Mesendoderm (in vitro differentiated cells): Measurements from ENCODE around the gene SHROOM3.

Source experiments
- DNase-seq: peaks from one replicate; pipeline ENCODE4 v3.0.0; 2013
- H2AK5ac ChIP-seq: 2 replicates; pipeline ENCODE4 v1.6.1; 2013; ENCODE audit warnings: low read length, inconsistent platforms
- H2BK120ac ChIP-seq: 2 replicates; pipeline ENCODE4 v1.6.1; 2013; ENCODE audit warnings: low read depth, mild to moderate bottlenecking, low read length, moderate library complexity, mixed read lengths
- H2BK15ac ChIP-seq: replicated peaks from 2 replicates; pipeline ENCODE4 v1.6.1; 2013; ENCODE audit warnings: low read depth, mild to moderate bottlenecking, moderate library complexity
- H2BK5ac ChIP-seq: 2 replicates; pipeline ENCODE4 v1.6.1; 2013; ENCODE audit warnings: low read length, inconsistent platforms
- H3K18ac ChIP-seq: 2 replicates; pipeline ENCODE4 v1.6.1; 2013; ENCODE audit warnings: mild to moderate bottlenecking, low read length, mixed read lengths
- H3K23ac ChIP-seq: one replicate; pipeline ENCODE4 v1.6.1; 2013; ENCODE audit warnings: low read length
- H3K27ac ChIP-seq: 2 replicates; pipeline ENCODE4 v1.5.1; 2013; ENCODE audit warnings: low read depth, mild to moderate bottlenecking, inconsistent platforms, low read length, moderate library complexity
- H3K27me3 ChIP-seq: 2 replicates; pipeline ENCODE4 v1.6.1; 2013; ENCODE audit warnings: low read length, control low read depth, mild to moderate bottlenecking, inconsistent platforms; ENCODE audit not compliant: insufficient read depth, poor library complexity
- H3K36me3 ChIP-seq: 2 replicates; pipeline ENCODE4 v1.6.1; 2013; ENCODE audit warnings: low read length, inconsistent platforms; ENCODE audit not compliant: control insufficient read depth, insufficient read depth
- H3K4ac ChIP-seq: one replicate; pipeline ENCODE4 v1.6.1; 2013; ENCODE audit warnings: low read depth, mild to moderate bottlenecking, low read length, moderate library complexity
- H3K4me1 ChIP-seq: 2 replicates; pipeline ENCODE4 v1.6.1; 2013; ENCODE audit warnings: low read depth, low read length, inconsistent platforms; ENCODE audit not compliant: control insufficient read depth
- H3K4me2 ChIP-seq: 2 replicates; pipeline ENCODE4 v1.6.1; 2013; ENCODE audit warnings: low read length
- H3K4me3 ChIP-seq: 2 replicates; pipeline ENCODE4 v1.5.1; 2013; ENCODE audit warnings: mild to moderate bottlenecking, low read length
- H3K56ac ChIP-seq: one replicate; pipeline ENCODE4 v1.6.1; 2013; ENCODE audit warnings: low read length
- H3K79me1 ChIP-seq: 2 replicates; pipeline ENCODE4 v1.6.1; 2013; ENCODE audit warnings: low read length, inconsistent platforms
- H3K79me2 ChIP-seq: 2 replicates; pipeline ENCODE4 v1.6.1; 2013; ENCODE audit warnings: mild to moderate bottlenecking, low read length; ENCODE audit not compliant: control insufficient read depth, insufficient read depth
- H3K9ac ChIP-seq: 2 replicates; pipeline ENCODE4 v1.6.1; 2013; ENCODE audit warnings: low read length, inconsistent platforms
- H4K5ac ChIP-seq: one replicate; pipeline ENCODE4 v1.6.1; 2013; ENCODE audit warnings: low read length
- H4K8ac ChIP-seq: one replicate; pipeline ENCODE4 v1.6.1; 2013; ENCODE audit warnings: low read depth, mild to moderate bottlenecking, control low read depth, low read length, moderate library complexity
- WGBS: extraction: QIAGEN DNeasy Blood & Tissue Kit; methylation state at CpG from one replicate; pipeline ENCODE4 v1.1.7; 2013; ENCODE audit warnings: low lambda C conversion rate, missing lambda C conversion rate; ENCODE audit not compliant: insufficient coverage; ENCODE audit errors: extremely low coverage; 5-methylcytosine and 5-hydroxymethylcytosine counted together

The SHROOM3 gene

GRCh38 chr4:76498550-76498949, 63.5 kb downstream of the SHROOM3 start:
- Histone ChIP-seq H3K27ac (no peak overlapping the region), H2BK5ac (no peak overlapping the region), H3K36me3 (no peaks in the 10 kb centered on the region), H3K18ac (no peak overlapping the region), H3K79me2 (no peaks in the 10 kb centered on the region), H3K27me3 (no peaks in the 10 kb centered on the region), H3K56ac (no peak overlapping the region), H4K5ac (no peak overlapping the region), H2BK120ac (no peak overlapping the region), H3K79me1 (no peaks in the 10 kb centered on the region), H3K23ac (no peak overlapping the region), H2BK15ac (no peak overlapping the region), H3K4me1 (peaks cover 4% of the 10 kb centered on the region), H3K4me2 (no peak overlapping the region), H3K9ac (no peak overlapping the region), H3K4ac (no peak overlapping the region), H3K4me3 (no peak overlapping the region), H2AK5ac (no peak overlapping the region), H4K8ac (no peak overlapping the region)
- no peak for DNase-seq
- WGBS: no CpG with 5 or more reads among the region's 3 CpGs

GRCh38 chr4:76499461-76499860, 64.4 kb downstream of the SHROOM3 start:
- peaks cover 4% of the 10 kb centered on the region for H3K4me1 ChIP-seq
- H2BK120ac ChIP-seq: no peak overlapping the region
- H4K8ac ChIP-seq: no peak overlapping the region
- no CpG with 5 or more reads among the region's 4 CpGs for WGBS
- no peak overlapping the region for H2BK15ac ChIP-seq
- H3K4me3 ChIP-seq: no peak overlapping the region
- H3K4me2 ChIP-seq: no peak overlapping the region
- no peak overlapping the region for H2BK5ac ChIP-seq
- H3K36me3 ChIP-seq: no peaks in the 10 kb centered on the region
- no peak for DNase-seq
- no peaks in the 10 kb centered on the region for H3K27me3 ChIP-seq
- no peak overlapping the region for H3K18ac ChIP-seq
- no peak overlapping the region for H3K4ac ChIP-seq
- H4K5ac ChIP-seq: no peak overlapping the region
- H3K56ac ChIP-seq: no peak overlapping the region
- no peak overlapping the region for H3K9ac ChIP-seq
- no peak overlapping the region for H3K23ac ChIP-seq
- no peaks in the 10 kb centered on the region for H3K79me1 ChIP-seq
- H3K79me2 ChIP-seq: no peaks in the 10 kb centered on the region
- no peak overlapping the region for H2AK5ac ChIP-seq
- no peak overlapping the region for H3K27ac ChIP-seq

DNA sequence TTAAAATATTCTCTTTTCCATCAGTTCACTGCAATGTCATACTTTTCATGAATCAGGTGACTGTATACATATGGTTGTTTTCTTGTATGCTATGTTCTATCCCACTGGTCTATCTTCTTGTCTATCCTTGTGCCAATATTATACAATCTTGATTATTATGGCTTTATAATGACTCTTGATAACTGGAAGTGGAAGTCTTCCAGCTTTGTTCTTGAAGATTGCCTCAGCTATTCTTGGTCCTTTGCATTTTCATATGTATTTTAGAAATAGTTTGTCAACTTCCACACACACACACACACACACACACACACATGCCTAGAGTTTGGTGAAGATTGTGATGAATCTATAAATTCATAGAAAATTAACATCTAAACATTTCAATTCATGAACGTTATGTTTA, 67.9 kb downstream of the SHROOM3 start:
- no peak overlapping the region for H2BK5ac ChIP-seq
- no peak overlapping the region for H3K23ac ChIP-seq
- H3K4me1 ChIP-seq: no peaks in the 10 kb centered on the region
- no peak overlapping the region for H2BK15ac ChIP-seq
- DNase-seq: no peak
- H3K27me3 ChIP-seq: no peaks in the 10 kb centered on the region
- no peak overlapping the region for H3K27ac ChIP-seq
- no peaks in the 10 kb centered on the region for H3K79me2 ChIP-seq
- H3K79me1 ChIP-seq: no peaks in the 10 kb centered on the region
- H3K56ac ChIP-seq: no peak overlapping the region
- no peak overlapping the region for H3K4ac ChIP-seq
- no peak overlapping the region for H4K5ac ChIP-seq
- no peak overlapping the region for H2AK5ac ChIP-seq
- no peak overlapping the region for H3K9ac ChIP-seq
- WGBS: no CpG with 5 or more reads among the region's 1 CpG
- no peak overlapping the region for H3K18ac ChIP-seq
- H3K4me2 ChIP-seq: no peak overlapping the region
- H4K8ac ChIP-seq: no peak overlapping the region
- no peaks in the 10 kb centered on the region for H3K36me3 ChIP-seq
- H3K4me3 ChIP-seq: no peak overlapping the region
- H2BK120ac ChIP-seq: no peak overlapping the region

- Histone ChIP-seq H3K4me2 (no peak overlapping the region), H3K4me3 (no peak overlapping the region), H2BK120ac (no peak overlapping the region), H2AK5ac (no peak overlapping the region), H4K5ac (no peak overlapping the region), H3K4ac (no peak overlapping the region), H3K27me3 (no peaks in the 10 kb centered on the region), H4K8ac (no peak overlapping the region), H3K79me2 (no peaks in the 10 kb centered on the region), H3K36me3 (no peaks in the 10 kb centered on the region), H3K79me1 (no peaks in the 10 kb centered on the region), H3K9ac (no peak overlapping the region), H3K4me1 (no peaks in the 10 kb centered on the region), H3K23ac (no peak overlapping the region), H3K56ac (no peak overlapping the region), H3K18ac (no peak overlapping the region), H2BK5ac (no peak overlapping the region), H3K27ac (no peak overlapping the region), H2BK15ac (no peak overlapping the region)
- peak; percentile 62 for DNase-seq
- WGBS: no CpG with 5 or more reads among the region's 2 CpGs
These were observed 69.8 kb downstream of the SHROOM3 start for GRCh38 chr4:76504613-76505465.

DNA sequence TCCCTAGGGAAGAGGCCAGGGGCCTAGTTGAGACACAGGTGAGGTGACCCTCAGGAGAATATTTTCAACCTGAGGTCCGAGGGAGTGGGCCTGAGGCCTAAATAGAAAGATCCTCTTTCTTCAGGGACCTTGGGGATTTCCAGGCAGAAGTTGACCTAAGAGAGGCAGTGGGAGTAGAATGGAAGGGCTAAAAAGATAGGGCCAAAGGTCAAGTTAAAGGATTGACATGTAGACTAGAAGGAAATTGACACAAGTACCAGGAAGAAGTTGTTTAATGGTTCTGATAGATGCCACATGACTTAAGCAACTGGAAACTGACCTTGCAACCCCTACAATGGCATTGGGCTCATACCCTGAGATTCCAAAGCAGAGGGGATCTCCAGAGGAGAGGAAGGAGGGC, 76.9 kb downstream of the SHROOM3 start:
- Histone ChIP-seq H3K79me1 (no peaks in the 10 kb centered on the region), H2BK120ac (peak overlapping the region; percentile 54), H2BK5ac (no peak overlapping the region), H2BK15ac (no peak overlapping the region), H3K18ac (peak overlapping the region; percentile 77), H4K5ac (no peak overlapping the region), H3K9ac (no peak overlapping the region), H2AK5ac (no peak overlapping the region), H3K56ac (no peak overlapping the region), H3K4me3 (no peak overlapping the region), H3K27ac (no peak overlapping the region), H3K4me2 (no peak overlapping the region), H3K23ac (no peak overlapping the region), H4K8ac (no peak overlapping the region), H3K27me3 (no peaks in the 10 kb centered on the region), H3K36me3 (no peaks in the 10 kb centered on the region), H3K79me2 (no peaks in the 10 kb centered on the region), H3K4me1 (no peaks in the 10 kb centered on the region), H3K4ac (peak overlapping the region; percentile 59)
- DNase-seq: no peak
- no CpG with 5 or more reads among the region's 1 CpG for WGBS

- no peak overlapping the region for H3K23ac ChIP-seq
- no peaks in the 10 kb centered on the region for H3K36me3 ChIP-seq
- H2AK5ac ChIP-seq: no peak overlapping the region
- no peak overlapping the region for H3K4me3 ChIP-seq
- H3K9ac ChIP-seq: no peak overlapping the region
- no peak overlapping the region for H3K56ac ChIP-seq
- H3K4me2 ChIP-seq: no peak overlapping the region
- H3K27ac ChIP-seq: no peak overlapping the region
- H3K79me2 ChIP-seq: no peaks in the 10 kb centered on the region
- no peak overlapping the region for H3K4ac ChIP-seq
- H2BK5ac ChIP-seq: no peak overlapping the region
- no CpG with 5 or more reads among the region's 7 CpGs for WGBS
- no peak overlapping the region for H2BK15ac ChIP-seq
- H4K5ac ChIP-seq: no peak overlapping the region
- H3K27me3 ChIP-seq: no peaks in the 10 kb centered on the region
- no peak for DNase-seq
- H2BK120ac ChIP-seq: no peak overlapping the region
- H3K79me1 ChIP-seq: no peaks in the 10 kb centered on the region
- H3K18ac ChIP-seq: no peak overlapping the region
- no peak overlapping the region for H4K8ac ChIP-seq
- H3K4me1 ChIP-seq: no peaks in the 10 kb centered on the region
These were observed 78.5 kb downstream of the SHROOM3 start for GRCh38 chr4:76513482-76513881.
